Stomach smooth muscle (tissue), 2 donors: ENCODE results near the gene SLC6A18.

Source experiments
- H3K27ac ChIP-seq: one replicate; pipeline ENCODE4 v1.7.0; 2013; ENCODE audit warnings: mild to moderate bottlenecking, low read length, inconsistent platforms
- H3K27me3 ChIP-seq, 2 donors: one replicate each; pipeline ENCODE4 v1.7.0; 2013; ENCODE audit warnings: low read length in 2 of 2; ENCODE audit not compliant: insufficient read depth in 2 of 2, control insufficient read depth in 1 of 2
- H3K36me3 ChIP-seq, 2 donors: one replicate each; pipeline ENCODE4 v1.7.0; 2013; ENCODE audit warnings: low read length in 2 of 2; ENCODE audit not compliant: control insufficient read depth in 2 of 2, insufficient read depth in 2 of 2
- H3K4me1 ChIP-seq: one replicate; pipeline ENCODE4 v1.7.0; 2013; ENCODE audit warnings: low read length; ENCODE audit not compliant: control insufficient read depth, insufficient read depth
- H3K4me3 ChIP-seq, 2 donors: one replicate each; pipeline ENCODE4 v1.7.0; 2013; ENCODE audit warnings: low read length in 2 of 2
- H3K9ac ChIP-seq, 2 donors: one replicate each; pipeline ENCODE4 v1.7.0; 2013; ENCODE audit warnings: low read length in 2 of 2, mild to moderate bottlenecking in 1 of 2
- H3K9me3 ChIP-seq, 2 donors: one replicate each; pipeline ENCODE4 v1.7.0; 2013; ENCODE audit warnings: low read length in 2 of 2; ENCODE audit not compliant: control insufficient read depth in 2 of 2
- donor health status: healthy.
- donor health status: Pancreatic carcinoma.

SLC6A18 gene, protein sequence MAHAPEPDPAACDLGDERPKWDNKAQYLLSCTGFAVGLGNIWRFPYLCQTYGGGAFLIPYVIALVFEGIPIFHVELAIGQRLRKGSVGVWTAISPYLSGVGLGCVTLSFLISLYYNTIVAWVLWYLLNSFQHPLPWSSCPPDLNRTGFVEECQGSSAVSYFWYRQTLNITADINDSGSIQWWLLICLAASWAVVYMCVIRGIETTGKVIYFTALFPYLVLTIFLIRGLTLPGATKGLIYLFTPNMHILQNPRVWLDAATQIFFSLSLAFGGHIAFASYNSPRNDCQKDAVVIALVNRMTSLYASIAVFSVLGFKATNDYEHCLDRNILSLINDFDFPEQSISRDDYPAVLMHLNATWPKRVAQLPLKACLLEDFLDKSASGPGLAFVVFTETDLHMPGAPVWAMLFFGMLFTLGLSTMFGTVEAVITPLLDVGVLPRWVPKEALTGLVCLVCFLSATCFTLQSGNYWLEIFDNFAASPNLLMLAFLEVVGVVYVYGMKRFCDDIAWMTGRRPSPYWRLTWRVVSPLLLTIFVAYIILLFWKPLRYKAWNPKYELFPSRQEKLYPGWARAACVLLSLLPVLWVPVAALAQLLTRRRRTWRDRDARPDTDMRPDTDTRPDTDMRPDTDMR

DNA sequence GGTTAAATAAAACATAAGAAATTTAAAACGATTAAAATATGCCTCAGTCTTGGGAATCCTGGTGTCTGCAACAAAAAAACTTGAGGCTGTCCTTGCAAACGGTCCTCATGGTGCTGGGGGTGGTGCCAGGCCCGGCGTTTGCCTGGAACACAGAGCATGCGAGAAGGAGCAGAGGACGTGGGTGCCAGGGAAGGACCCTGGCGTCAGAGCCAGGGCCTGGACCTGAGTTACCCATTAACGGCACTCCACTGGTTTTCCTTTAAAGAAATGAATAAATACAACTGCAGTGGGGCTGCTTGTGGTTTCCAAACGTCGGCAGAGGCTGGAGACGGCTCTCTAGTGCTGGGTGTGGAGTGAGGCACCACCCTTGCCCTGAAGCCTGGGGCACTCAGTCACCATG is at the start of gene SLC6A18:
Gene SLC6A18 (plus strand): TSS at position 301 of the 400 bp plus-strand sequence. CDS start 97 bp downstream, at position 398.
- Histone ChIP-seq H3K4me3 (no peak within 1 kb of the TSS), H3K36me3 (no peaks in the 10 kb centered on the region), H3K27me3 (peaks cover 8 to 11% of the 10 kb centered on the region in 2 donors), H3K9ac (no peak within 1 kb of the TSS), H3K9me3 (no peaks in the 10 kb centered on the region), H3K27ac (no peak within 1 kb of the TSS), H3K4me1 (no peaks in the 10 kb centered on the region)

DNA sequence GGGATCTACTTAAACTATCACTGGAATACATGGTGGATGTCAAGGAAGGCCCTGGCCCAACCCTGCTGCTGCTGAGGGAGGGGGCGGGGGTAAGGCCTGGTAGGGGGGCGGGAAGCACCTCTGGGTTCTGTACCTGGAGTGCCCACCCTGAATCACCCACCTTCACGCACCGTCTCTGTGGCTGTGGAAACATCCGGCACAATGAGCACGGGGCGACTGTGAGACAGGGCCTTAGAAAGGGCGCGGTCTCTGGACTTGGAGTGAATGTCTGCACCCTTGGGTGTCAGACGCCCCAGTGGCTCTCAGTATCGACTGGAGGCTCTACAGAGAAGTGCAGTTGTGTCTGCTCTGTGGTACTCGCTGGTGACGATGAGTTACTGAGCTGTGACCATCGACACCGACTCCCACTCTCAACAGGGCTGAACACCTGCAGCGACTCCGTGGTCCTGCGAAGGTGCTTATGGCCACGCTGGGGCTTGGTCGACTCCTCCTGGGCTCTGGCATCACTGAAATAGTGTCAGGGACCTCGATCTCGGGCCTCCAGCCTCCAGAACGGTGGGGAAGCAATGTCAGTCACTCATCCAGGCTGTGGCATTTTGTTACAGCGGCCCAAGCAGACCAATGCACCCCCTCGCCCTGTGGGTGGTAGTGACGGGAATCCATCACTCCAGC is 49.2 kb upstream of the SLC6A18 start:
- no peaks in the 10 kb centered on the region for H3K36me3 ChIP-seq
- H3K27me3 ChIP-seq = no peaks in the 10 kb centered on the region
- H3K27ac ChIP-seq = no peak overlapping the region
- no peaks in the 10 kb centered on the region for H3K4me1 ChIP-seq
- no peaks in the 10 kb centered on the region for H3K9me3 ChIP-seq
- H3K4me3 ChIP-seq = no peak overlapping the region
- H3K9ac ChIP-seq = no peak overlapping the region

DNA sequence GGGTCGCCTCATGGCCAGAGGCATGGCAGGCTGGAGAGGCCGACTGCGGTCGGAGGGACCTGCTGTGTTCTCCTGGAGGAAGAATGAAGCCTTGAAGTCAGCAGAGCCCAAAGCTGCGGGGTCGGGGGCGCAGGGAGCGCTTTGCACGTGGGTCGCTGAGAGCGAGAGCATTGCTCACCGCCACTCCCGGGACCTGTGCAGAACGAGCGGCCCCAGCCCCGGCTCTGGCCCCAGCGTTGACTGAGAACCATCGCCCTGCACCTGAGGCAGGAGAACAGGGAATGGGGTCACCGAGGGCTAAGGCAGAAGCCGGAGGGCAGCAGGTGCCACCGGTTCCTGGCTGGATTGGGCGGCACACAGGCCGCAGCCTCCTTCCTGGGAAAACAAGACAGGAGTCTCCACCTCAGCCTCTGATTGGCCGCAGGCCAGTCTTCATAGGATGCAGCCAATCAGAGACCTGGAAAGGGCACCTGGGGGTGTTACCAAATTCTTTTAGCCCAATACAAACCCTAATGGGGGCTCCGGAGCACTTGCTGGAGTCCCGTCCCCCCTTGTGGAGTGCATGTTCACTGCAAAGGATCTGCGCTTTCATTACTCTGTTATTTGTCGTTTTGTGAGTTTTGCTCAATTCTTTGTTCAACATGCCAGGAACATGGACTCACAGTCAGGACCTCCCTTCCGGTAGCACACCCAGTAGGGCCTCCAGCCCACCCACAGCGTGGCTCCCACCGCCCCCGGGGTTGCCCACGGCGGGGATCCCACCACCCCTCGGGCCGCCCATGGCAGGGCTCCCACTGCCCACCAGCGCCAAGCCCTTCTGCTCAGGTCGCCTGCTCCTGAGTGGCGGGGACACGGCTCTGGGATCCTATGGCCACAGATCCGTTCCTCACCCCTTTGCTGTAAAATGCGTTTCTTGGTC is 48.4 kb upstream of the SLC6A18 start:
- Histone ChIP-seq H3K36me3 (no peaks in the 10 kb centered on the region), H3K27me3 (no peaks in the 10 kb centered on the region), H3K4me1 (no peaks in the 10 kb centered on the region), H3K27ac (no peak overlapping the region), H3K9me3 (no peaks in the 10 kb centered on the region), H3K4me3 (no peak overlapping the region), H3K9ac (no peak overlapping the region)

DNA sequence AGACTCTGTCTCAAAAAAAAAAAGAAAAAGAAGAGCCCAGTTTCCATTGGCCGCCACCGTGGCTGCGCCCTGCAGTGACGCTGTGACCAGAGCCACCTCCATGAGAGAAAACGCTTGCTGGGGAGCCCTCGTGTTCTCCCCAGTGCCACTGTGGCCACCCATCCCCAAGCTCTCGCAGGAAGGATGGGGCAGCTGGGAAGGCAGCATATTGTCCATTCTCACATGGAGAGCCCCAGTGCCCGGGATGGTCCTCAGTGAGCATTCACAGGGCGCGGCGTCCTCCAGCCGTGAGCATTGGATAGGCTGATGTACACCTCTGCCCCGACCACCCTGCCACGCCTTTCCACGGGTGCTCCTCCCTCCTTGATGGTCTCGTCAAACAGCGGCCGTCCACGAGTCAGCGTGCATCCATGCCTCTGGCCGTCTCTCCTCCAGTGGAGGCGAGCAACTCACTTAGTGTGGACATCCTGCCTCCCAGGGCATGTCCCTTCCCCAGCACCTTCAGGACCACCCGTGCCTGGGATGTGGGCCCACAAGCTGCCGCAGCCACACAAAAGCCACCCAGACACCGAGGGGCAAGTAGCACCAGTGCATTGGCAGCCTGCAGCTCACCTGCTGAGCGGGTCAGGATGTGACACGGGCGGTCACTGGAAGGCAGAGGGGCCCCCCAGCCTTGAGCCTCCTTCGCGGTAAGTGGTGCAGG is 47.2 kb upstream of the SLC6A18 start:
- H3K9ac ChIP-seq = no peak overlapping the region
- H3K9me3 ChIP-seq = no peaks in the 10 kb centered on the region
- no peaks in the 10 kb centered on the region for H3K27me3 ChIP-seq
- no peak overlapping the region for H3K4me3 ChIP-seq
- no peak overlapping the region for H3K27ac ChIP-seq
- no peaks in the 10 kb centered on the region for H3K4me1 ChIP-seq
- no peaks in the 10 kb centered on the region for H3K36me3 ChIP-seq

DNA sequence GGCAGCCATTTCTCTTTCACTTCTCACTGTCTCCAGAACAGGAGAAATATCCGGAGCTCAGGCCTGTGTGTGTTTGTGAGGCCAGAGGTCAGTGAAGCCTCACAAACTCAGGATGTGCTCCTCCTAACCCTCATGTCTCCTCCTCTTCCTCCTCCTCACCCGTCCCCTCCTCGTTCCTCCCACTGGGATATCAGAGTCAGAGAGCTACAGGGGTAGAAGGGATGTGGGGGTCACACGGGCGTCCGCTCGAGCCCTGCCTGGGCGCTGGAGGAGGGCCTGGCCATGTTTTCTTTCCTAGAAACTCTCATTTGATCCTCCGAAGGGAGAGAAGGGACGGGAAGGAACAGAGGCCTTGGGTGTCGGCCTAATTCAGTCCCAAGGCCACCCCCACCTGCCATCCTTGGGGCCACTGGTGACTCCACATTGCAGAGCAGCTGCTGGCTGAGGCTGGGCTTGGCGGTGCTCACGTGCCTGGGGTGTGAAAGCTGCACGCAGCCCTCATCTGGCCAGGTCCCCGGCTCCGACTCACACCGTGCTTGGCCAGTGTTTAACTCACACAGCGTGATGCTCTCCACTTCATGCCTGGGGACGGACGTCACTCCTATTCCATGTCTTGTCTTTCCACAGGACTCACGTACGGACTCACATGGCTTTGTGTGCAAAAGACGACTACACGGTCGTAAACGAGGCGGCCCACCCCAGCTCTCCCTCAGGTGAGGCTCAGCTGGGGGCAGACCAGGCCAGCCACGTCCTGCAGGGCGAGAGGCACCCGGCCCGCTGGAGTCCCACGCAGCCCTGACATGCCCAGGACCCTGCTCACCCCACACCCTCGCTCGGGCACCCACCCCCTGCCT is 46.4 kb upstream of the SLC6A18 start:
- Histone ChIP-seq H3K9me3 (no peaks in the 10 kb centered on the region), H3K27me3 (no peaks in the 10 kb centered on the region)

DNA sequence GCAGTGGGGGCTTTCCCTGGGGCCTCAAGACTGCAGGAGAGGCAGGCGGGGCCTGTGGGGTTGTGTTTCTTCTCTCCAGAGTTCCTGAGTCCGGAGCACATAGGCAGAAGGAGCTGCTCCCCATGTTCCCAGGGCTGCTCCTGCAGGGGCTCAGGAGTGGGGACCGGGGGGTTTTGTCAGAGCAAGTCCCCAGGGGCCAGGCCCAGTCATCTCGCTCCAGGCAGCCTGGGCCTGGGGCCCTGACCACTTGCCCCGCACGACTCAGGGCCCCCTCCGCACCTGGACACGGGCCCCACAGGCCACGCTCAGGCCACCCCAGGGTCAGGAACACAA is 45.8 kb upstream of the SLC6A18 start:
- H3K4me3 ChIP-seq = no peak overlapping the region
- no peak overlapping the region for H3K27ac ChIP-seq
- H3K9me3 ChIP-seq = no peaks in the 10 kb centered on the region

More for the DNA sequence above, 46.4 kb upstream of the SLC6A18 start:
- Histone ChIP-seq H3K4me1 (no peaks in the 10 kb centered on the region), H3K36me3 (no peaks in the 10 kb centered on the region), H3K4me3 (no peak overlapping the region), H3K27ac (no peak overlapping the region), H3K9ac (no peak overlapping the region)

DNA sequence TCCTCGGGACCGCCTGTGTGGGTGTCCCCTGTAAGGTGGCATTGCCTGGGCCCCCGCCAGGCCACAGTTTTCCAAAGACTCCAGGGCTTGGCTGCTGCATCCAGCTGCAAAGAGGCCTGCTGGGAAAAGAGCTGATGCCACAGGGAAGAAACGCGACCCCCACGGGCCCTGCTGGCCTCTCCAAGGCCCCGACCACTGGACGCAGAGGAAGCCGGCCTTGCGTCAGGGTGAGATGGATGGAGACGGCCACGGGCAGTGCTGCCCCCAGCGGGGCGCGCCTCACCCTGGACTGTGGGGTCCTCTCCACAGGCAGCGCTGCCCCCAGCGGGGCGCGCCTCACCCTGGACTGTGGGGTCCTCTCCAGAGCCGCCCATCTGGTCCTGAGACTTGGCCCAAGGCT is 45.1 kb upstream of the SLC6A18 start:
- H3K27me3 ChIP-seq = no peaks in the 10 kb centered on the region

More for the DNA sequence above, 45.8 kb upstream of the SLC6A18 start:
- Histone ChIP-seq H3K4me1 (no peaks in the 10 kb centered on the region), H3K36me3 (no peaks in the 10 kb centered on the region), H3K27me3 (no peaks in the 10 kb centered on the region), H3K9ac (no peak overlapping the region)

DNA sequence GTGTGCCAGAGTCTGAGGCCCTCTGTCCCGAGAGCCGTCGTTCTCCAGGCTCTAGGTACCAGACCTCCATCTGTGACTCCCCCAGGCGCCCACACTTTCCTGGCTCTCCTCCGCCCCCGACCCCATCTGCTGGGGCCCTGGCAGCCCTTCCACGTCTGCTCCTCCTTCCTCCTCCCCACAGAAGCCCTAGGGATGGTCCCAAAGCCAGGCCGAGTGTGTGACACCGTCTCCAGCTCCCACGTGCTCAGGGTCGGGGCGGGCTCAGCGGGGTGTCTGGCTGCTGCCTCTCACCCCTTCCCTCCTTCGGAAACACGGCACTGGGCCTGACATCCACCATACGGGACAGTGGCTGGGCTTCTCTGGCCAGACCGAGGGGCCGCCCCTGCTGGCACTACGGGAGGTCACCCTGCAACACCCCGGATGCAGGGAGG is 44.3 kb upstream of the SLC6A18 start:
- no peaks in the 10 kb centered on the region for H3K9me3 ChIP-seq
- H3K9ac ChIP-seq = no peak overlapping the region
- H3K4me3 ChIP-seq = no peak overlapping the region
- no peaks in the 10 kb centered on the region for H3K27me3 ChIP-seq
- H3K36me3 ChIP-seq = no peaks in the 10 kb centered on the region
- no peak overlapping the region for H3K27ac ChIP-seq
- no peaks in the 10 kb centered on the region for H3K4me1 ChIP-seq

More for the DNA sequence above, 45.1 kb upstream of the SLC6A18 start:
- no peak overlapping the region for H3K9ac ChIP-seq
- no peak overlapping the region for H3K27ac ChIP-seq
- H3K4me3 ChIP-seq = no peak overlapping the region
- no peaks in the 10 kb centered on the region for H3K9me3 ChIP-seq
- H3K4me1 ChIP-seq = no peaks in the 10 kb centered on the region
- H3K36me3 ChIP-seq = no peaks in the 10 kb centered on the region

DNA sequence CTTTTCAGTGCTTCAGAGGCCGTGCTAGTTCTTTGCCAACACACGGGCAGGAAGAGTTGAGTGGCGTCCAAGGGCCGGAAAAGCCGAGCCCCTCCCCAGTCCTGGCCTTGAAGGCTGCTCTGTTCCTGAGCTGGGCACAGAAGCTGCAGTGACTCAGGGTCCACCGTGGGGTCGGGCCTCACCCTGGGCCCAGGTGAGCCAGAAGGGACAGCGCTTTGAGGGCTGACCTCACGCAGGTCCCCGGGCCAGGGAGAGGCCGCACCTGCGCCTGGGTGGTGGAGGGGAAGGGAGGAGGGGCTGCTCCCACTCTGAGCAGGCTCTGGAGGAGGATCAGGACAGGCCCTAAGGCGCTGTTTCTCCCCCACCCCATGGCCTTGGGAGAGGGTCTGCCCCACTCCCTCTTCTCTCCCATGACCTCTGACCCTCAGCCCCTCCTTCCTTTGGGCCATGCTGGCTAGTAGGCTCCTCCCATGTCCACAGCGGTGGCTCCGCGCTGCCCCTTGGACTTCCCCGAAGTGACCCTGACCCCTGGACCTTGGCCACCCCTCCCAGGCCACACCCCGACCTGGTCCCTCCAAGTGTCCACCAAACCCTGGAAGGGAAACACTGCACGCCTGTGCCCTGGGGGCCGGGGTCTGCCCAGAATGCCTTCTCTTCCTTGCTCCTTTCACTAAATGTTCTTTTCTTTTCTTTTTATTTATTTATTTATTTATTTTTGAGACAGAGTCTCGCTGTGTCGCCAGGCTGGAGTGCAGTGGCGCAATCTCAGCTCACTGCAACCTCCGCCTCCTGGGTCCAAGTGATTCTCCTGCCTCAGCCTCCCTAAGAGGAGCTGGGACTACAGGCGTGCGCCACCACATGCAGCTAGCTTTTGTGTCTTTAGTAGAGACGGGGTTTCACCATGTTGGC is 43.5 kb upstream of the SLC6A18 start:
- Histone ChIP-seq H3K4me1 (no peaks in the 10 kb centered on the region), H3K27ac (no peak overlapping the region), H3K27me3 (no peaks in the 10 kb centered on the region), H3K9me3 (no peaks in the 10 kb centered on the region), H3K9ac (no peak overlapping the region), H3K4me3 (no peak overlapping the region), H3K36me3 (no peaks in the 10 kb centered on the region)
